C1 segment of cervical spinal cord (tissue), 14 donors: ENCODE data around the gene SYNJ2.

Source experiments
- DNase-seq, 14 donors: peaks; one replicate each; lab custom pipeline; 2025; lab: John Stamatoyannopoulos, UW

SYNJ2 gene

GRCh38 chr6:157996201-157996712, 14.6 kb downstream of the SYNJ2 start:
- no peak for DNase-seq

GRCh38 chr6:157996918-157997702, 15.4 kb downstream of the SYNJ2 start:
- peak in 1 of 14 donors; percentile 61 for DNase-seq

GRCh38 chr6:157997893-157998608, 16.4 kb downstream of the SYNJ2 start:
- DNase-seq, result no peak

- peak in 1 of 14 donors; percentile 75 for DNase-seq
Observed at GRCh38 chr6:157998707-157999167, 17.1 kb downstream of the SYNJ2 start.

- peak in 10 of 14 donors; percentile 53 to 87 (median 72) for DNase-seq
Observed at GRCh38 chr6:157999168-158000051, 17.7 kb downstream of the SYNJ2 start.

- DNase-seq, result no peak
Observed at GRCh38 chr6:158000530-158001307, 19.1 kb downstream of the SYNJ2 start.

- DNase-seq, result peak in 1 of 14 donors; percentile 72
Observed at GRCh38 chr6:158002249-158002950, 20.7 kb downstream of the SYNJ2 start.

- DNase-seq, result peak in 5 of 14 donors; percentile 49 to 72 (median 59)
Observed at GRCh38 chr6:158002951-158003853, 21.5 kb downstream of the SYNJ2 start.

- DNase-seq, result no peak
Observed at GRCh38 chr6:158003910-158004700, 22.4 kb downstream of the SYNJ2 start.

- no peak for DNase-seq
Observed at GRCh38 chr6:158004701-158005095, 23.0 kb downstream of the SYNJ2 start.

GRCh38 chr6:158005626-158006180, 24.0 kb downstream of the SYNJ2 start:
- DNase-seq, result no peak

GRCh38 chr6:158006331-158006730, 24.7 kb downstream of the SYNJ2 start:
- no peak for DNase-seq

- DNase-seq, result no peak
Observed at GRCh38 chr6:158006821-158007570, 25.3 kb downstream of the SYNJ2 start.

GRCh38 chr6:158008864-158009113, 27.1 kb downstream of the SYNJ2 start:
- no peak for DNase-seq

- DNase-seq, result peak in 11 of 14 donors; percentile 48 to 83 (median 73)
Observed at GRCh38 chr6:158009114-158009891, 27.6 kb downstream of the SYNJ2 start.

- DNase-seq, result no peak
Observed at GRCh38 chr6:158009935-158010585, 28.4 kb downstream of the SYNJ2 start.
